ENCODE results near the gene ZBTB45.

Gene ZBTB45

DNA sequence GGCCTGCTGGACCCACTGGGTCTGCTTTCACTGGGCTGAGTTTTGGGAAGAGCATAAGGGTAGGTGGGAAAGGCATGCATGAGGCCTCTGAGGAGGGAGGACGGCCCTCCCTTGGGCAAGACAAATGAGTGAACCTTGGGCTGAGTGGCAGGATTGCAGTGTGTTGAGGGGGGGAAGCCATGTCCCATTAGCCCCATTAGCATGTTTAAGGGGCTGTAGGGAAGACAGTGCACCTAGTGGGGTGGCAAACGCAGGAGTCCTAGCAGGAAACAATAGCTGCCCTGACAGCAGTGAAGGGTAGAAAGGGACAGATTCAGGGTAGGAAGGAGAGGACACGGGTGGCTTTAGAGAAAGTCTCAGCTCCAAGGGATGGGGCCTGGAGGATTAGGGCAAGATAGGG is 3.1 kb upstream of the ZBTB45 start:
- H3K4me3 Mint-ChIP-seq: no peak overlapping the region
- H3K27me3 Mint-ChIP-seq: no peaks in the 10 kb centered on the region
- H3K9me3 Mint-ChIP-seq: no peaks in the 10 kb centered on the region
- H3K27ac Mint-ChIP-seq: peak overlapping the region; percentile 30
- H3K4me1 Mint-ChIP-seq: peaks cover 26% of the 10 kb centered on the region
- H3K36me3 Mint-ChIP-seq: no peaks in the 10 kb centered on the region

DNA sequence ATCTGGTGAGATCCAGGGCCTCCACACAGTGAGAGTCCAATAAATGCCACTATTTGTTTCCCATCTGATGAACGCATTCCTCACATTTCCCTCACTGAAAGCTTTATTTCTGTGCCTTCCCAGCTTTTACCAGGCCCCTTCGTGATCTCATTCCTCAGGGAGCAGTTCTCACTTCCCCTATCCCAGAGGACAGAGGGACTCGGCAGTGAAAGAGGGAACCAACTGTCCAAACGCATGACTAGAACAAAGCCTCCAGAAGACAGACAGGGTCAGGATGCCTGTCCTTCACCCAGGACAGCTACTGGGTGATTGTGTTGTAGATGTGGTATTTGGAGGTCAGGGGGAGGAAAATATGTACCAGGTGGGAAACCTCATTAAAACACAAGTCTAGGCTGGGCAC is 2.0 kb upstream of the ZBTB45 start:
- H3K27ac Mint-ChIP-seq: peak overlapping the region; percentile 47

DNA sequence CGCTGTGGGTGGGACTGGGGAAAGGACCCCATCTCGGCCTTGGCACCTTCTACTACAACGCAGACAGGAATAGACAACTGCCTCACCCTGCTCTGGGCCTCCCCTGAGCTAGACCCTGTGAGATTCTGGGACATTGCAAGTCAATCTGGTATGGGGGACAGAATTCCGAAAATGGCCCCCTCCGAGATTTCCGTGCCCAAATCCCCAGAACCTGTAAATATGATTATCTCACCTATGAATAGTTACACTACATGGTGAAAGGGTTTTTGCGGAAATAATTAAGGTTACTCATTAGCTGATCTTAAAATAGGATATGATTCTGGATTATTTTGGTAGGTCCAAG is 618 bp upstream of the ZBTB45 start:
- Mint-ChIP-seq H3K4me1 (peaks cover 41% of the 10 kb centered on the region), H3K4me3 (peak overlapping the region; percentile 99), H3K27ac (peak overlapping the region; percentile 98), H3K27me3 (no peaks in the 10 kb centered on the region), H3K9me3 (no peaks in the 10 kb centered on the region), H3K36me3 (peaks cover 6% of the 10 kb centered on the region)

More for the DNA sequence above, 2.0 kb upstream of the ZBTB45 start:
- H3K4me1 Mint-ChIP-seq: peaks cover 32% of the 10 kb centered on the region
- no peaks in the 10 kb centered on the region for H3K27me3 Mint-ChIP-seq
- H3K9me3 Mint-ChIP-seq: no peaks in the 10 kb centered on the region
- no peak overlapping the region for H3K4me3 Mint-ChIP-seq
- H3K36me3 Mint-ChIP-seq: no peaks in the 10 kb centered on the region

DNA sequence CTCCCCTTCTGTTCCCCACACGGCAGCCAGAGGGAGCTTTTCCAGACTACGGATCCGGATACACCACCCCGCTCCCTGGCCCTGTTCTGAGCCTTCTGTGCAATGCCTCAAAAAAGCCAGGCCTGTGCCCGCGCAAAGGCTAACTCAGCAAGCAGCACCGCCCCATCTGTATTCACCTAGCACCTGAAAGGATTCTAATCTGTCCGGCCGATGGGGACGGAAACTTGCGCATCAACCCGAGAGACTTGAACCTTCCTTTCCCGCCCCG is 589 bp downstream of the ZBTB45 start:
- H3K27ac Mint-ChIP-seq: peak overlapping the region; percentile 98
- H3K4me1 Mint-ChIP-seq: peaks cover 49% of the 10 kb centered on the region
- no peaks in the 10 kb centered on the region for H3K9me3 Mint-ChIP-seq
- H3K4me3 Mint-ChIP-seq: peak overlapping the region; percentile 99
- no peaks in the 10 kb centered on the region for H3K27me3 Mint-ChIP-seq
- peaks cover 6% of the 10 kb centered on the region for H3K36me3 Mint-ChIP-seq

DNA sequence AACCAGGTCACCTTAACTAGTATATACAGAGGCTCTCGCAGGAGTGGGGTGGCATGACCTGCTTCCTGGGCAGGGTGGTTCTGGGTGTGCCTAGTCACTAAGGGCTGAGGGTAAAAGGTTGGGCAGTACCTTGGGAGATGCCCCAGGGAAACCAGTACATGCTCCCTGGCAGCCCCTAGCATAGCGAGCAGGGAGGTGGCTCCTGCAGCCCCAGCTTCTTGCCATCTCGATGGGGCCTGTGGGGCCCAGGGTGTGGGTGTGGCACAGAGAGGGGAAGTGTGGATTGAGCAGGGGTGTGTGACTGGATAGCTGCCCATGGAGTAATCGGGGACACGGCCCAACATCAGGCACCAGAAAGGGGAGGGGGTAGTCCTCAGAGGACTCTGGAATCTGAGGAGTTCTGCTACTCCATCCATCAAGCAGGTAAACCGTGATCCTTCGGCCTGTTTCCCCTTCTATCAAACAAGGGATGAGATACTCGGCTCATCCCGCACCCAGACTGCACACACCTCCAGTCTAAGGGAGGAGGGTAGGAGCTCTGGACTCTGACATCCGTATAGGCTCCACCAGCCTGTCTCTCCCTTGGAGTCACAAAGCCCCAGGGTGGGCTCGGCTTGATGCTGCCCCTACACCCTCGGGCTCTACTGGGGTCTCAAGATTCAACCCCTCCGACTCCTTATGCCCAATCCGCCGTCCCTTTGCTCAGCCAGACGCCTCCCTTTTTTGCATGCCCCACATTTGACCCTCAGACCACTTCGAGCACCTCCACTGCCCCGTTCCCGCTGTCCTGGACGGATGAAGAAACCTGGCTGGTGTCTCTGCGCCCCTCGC is 1.1 kb downstream of the ZBTB45 start:
- Mint-ChIP-seq H3K36me3 (peaks cover 6% of the 10 kb centered on the region), H3K27ac (peak overlapping the region; percentile 98), H3K27me3 (no peaks in the 10 kb centered on the region), H3K9me3 (no peaks in the 10 kb centered on the region), H3K4me1 (peaks cover 54% of the 10 kb centered on the region), H3K4me3 (peak overlapping the region; percentile 99)

DNA sequence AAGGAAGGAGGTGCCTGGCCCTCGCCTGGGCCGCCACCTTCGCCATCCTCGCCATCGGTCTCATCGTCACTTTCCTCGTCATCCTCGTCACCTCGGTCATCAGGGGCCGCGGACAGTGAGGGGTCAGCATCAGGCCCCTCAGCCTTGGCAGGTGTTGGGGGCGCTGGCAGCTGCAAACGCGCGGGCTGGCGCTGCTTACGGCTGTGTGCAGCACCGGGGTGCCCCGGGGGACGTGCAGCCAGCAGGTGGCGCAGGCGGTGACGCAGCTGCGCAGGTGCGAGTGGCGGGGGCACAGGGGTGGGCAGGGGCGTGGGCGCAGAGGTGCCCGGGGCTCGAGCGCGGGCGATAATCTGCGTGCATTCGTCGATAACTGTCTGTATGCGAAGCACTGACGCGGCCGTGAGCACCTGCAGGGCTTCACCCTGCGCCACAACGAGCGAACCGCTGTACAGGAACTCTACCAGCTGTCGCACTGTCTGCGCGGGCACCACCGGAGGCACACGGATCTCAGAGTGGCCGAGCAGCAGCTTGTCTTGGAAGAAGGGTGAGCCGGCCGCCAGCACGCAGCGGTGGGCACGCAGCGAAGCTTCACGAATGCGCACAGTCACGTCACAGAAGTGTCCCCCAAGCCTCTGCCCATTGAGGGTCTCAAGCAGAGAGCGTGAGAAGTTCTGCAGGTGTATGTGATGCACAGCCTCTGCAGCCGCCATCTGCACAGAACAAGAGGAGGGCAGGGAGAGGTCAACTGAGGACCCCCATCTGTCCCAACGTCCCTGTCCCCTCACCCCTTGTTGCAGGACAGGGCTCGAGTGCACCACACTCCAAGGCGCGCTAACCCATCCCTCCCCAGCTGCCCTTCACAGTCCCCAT is 2.4 kb downstream of the ZBTB45 start:
- Mint-ChIP-seq H3K36me3 (peaks cover 6% of the 10 kb centered on the region), H3K27me3 (no peaks in the 10 kb centered on the region), H3K27ac (peak overlapping the region; percentile 35), H3K4me1 (peaks cover 54% of the 10 kb centered on the region), H3K9me3 (no peaks in the 10 kb centered on the region), H3K4me3 (no peak overlapping the region)

DNA sequence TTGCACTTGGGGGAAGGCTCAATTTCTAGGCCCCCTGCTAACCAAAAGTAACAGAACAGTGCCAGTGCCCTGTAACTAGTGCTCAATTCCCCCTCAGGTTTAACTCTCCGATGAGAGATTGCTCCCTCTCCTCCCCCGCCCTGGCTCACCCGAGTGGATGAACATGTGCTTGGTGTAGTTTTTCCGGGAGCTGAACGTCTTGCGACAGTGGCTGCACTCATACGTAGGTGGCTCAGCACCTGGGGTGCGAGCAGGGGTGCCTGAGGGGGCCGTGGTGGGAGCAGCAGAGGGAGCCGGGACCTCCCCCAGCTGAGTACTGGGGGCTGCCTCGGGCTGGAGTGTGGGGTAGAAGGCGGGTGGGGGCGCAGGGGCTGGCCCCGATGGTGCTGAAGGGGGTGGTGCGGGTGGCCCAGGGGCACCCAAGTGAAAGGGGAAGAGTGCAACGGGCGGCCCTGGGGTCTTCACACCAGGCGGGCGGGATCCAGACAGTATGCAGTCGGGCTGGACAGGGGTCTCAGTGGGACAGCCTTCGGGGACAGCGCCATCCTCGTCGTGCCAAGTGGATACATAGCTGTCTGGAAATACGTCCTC is 3.3 kb downstream of the ZBTB45 start:
- Mint-ChIP-seq H3K4me3 (peak overlapping the region; percentile 60), H3K27me3 (no peaks in the 10 kb centered on the region), H3K4me1 (peaks cover 54% of the 10 kb centered on the region), H3K36me3 (peaks cover 6% of the 10 kb centered on the region), H3K27ac (no peak overlapping the region), H3K9me3 (no peaks in the 10 kb centered on the region)

DNA sequence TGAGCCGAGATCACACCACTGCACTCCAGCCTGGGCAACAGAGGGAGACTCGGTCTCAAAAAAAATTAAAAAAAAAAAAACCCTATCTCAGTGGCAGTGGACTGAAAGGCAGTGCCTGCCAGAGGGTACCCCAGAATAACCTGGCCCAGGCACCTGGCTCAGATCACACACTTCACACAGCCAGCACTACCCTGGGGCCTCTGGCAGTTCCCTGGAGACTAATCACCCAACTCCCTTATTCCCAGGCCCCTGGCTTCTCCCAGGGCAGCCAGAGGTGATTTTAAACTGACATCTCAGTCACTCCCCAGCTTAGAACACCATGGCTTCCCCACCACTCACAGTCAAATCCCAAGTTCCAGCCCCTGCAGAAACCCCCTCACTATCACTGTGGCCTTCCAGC is 4.4 kb downstream of the ZBTB45 start:
- peak overlapping the region; percentile 55 for H3K27ac Mint-ChIP-seq
- H3K36me3 Mint-ChIP-seq: peaks cover 6% of the 10 kb centered on the region
- peaks cover 50% of the 10 kb centered on the region for H3K4me1 Mint-ChIP-seq

DNA sequence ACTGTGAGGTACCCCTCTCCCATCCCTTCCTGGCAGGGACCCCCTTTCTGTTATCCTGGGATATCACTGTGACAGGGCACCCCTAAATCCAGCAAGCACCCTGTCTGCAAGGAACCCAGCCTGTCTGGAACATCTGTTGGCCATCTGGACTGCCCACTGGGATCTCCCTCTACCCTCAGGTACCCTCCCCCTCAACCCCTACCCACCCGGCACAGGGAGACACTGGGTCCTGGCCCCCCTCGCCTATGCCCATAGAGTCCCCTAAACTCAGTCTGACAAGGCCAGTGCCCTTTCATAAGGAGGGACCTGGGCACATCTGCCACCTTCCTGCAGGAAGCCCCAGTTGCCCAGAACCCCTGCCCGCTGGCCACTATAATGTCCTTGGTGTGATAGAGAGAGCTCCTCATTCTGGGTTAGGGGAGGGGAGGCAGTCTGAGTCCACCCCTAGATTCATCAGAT is 5.0 kb downstream of the ZBTB45 start:
- peaks cover 6% of the 10 kb centered on the region for H3K36me3 Mint-ChIP-seq
- H3K4me1 Mint-ChIP-seq: peaks cover 44% of the 10 kb centered on the region
- peak overlapping the region; percentile 80 for H3K27ac Mint-ChIP-seq
- H3K4me3 Mint-ChIP-seq: peak overlapping the region; percentile 90
- no peaks in the 10 kb centered on the region for H3K27me3 Mint-ChIP-seq
- H3K9me3 Mint-ChIP-seq: no peaks in the 10 kb centered on the region

More for the DNA sequence above, 4.4 kb downstream of the ZBTB45 start:
- Mint-ChIP-seq H3K4me3 (peak overlapping the region; percentile 60), H3K9me3 (no peaks in the 10 kb centered on the region), H3K27me3 (no peaks in the 10 kb centered on the region)

DNA sequence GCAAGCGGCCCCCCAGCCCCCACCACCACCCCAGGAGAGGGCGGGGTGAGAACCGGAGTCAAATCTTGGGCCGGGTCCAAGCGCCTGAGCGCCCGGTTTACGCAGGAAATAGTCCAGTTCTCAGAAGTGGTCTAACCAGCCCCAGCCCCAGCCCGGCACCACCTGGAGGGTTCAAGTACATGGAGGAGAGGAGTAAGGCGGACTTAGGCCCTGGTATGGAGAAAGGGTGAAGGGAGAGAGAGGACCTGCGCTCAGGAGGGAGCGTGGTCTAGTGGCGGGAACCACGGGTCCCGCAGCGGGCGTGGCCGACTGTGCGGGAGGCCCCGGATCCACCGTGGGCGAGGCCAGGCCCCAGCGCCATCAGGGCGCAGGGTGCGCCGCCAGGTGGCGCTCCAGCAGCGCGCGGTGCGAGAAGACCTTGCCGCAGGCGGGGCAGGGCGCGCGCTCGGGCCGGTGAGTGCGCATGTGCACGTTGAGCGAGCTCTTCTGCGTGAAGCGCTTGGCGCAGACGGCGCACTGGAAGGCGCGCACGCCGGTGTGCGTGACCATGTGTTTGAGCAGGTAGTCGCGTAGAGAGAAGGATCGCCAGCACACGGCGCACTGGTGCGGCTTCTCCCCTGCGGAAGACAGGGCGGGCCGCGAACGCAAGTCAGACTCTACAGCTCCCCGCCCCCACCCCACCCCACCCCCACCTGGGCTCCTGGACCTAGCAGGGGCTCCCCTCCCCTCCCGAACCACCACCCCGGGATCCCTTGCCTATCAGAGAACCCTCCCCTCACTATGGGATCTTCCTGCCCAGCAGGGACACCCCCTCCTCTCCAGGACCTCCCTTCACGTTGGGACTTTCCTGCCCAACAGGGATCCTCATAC is 5.7 kb downstream of the ZBTB45 start:
- peak overlapping the region; percentile 90 for H3K4me3 Mint-ChIP-seq
- no peaks in the 10 kb centered on the region for H3K9me3 Mint-ChIP-seq
- peaks cover 6% of the 10 kb centered on the region for H3K36me3 Mint-ChIP-seq
- peaks cover 40% of the 10 kb centered on the region for H3K4me1 Mint-ChIP-seq
- H3K27ac Mint-ChIP-seq: peak overlapping the region; percentile 95
- no peaks in the 10 kb centered on the region for H3K27me3 Mint-ChIP-seq

DNA sequence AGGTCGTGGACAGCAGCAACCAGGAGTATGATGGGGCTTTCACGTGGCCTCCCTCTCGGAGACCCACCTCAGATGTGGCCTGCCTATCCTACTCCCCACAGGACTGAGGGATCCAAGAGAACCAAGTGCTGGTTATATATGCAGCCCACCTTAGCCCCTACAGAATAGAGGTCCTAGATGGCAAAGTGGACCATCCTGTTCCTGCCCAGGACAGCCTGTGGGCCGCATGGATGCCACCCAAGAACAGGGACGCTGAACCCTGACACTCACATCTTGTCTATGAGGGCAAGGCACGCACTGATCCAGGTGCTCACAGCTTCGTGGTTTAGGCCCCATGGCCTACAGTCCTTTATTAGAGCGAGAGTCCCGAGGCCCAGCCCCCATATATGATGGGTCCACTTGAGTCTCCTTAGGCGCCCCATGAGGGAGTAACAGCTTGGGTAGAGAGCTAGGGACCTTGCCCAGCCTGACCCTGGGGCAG is 6.4 kb downstream of the ZBTB45 start:
- H3K27me3 Mint-ChIP-seq: no peaks in the 10 kb centered on the region
- peak overlapping the region; percentile 59 for H3K4me3 Mint-ChIP-seq
- no peak overlapping the region for H3K27ac Mint-ChIP-seq
- H3K9me3 Mint-ChIP-seq: no peaks in the 10 kb centered on the region
- peaks cover 34% of the 10 kb centered on the region for H3K4me1 Mint-ChIP-seq
- peaks cover 6% of the 10 kb centered on the region for H3K36me3 Mint-ChIP-seq

DNA sequence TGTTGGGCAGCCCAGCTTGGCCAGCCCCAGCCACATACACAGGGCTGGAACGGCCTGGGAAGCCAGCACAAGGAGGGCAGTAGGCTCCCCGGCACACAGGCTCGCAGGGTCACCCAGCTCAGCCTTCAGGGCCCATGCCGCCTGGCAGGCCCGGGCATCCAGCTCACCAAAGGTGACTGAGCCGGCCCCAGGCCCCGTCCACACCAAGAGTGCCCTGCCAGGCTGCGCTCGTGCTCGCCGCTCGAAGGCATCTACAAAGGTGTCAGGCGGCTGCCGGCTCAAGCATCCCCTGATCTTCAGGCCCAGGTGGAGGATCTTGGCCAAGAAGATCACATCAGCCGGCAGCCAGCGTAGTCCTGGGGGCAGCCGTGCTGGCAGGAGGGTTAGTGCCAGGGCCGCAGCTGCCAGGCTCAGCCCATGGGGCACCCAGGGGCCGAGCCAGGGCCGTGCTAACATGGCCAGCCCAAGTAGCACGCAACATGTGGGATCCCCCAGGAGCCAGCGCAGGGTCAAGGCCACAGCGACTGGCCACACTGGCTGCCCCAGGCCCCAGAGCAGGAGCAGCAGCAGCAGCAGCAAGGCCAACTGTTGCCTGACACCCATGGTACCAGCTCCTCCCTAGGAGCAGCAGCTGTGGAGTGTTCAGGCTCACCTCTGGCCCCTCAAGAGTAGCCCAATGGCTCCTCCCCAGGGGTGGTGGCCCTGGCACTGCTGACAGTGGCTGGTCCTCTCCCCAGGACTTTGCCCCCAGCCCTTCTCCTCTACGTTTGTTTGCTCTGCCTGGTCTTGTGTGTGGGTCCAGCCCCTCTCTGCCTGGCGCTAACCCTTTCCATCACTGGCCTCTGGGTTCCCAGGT is 8.0 kb downstream of the ZBTB45 start, which contains the start of gene SLC27A5:
TSS of gene SLC27A5 (minus strand) at position 640 of the 856 bp plus-strand sequence. CDS start at position 603, 37 bp downstream.
- Mint-ChIP-seq H3K27ac (no peak within 1 kb of the TSS), H3K27me3 (no peaks in the 10 kb centered on the region), H3K4me3 (no peak within 1 kb of the TSS), H3K9me3 (no peaks in the 10 kb centered on the region), H3K4me1 (peaks cover 23% of the 10 kb centered on the region), H3K36me3 (peaks cover 9% of the 10 kb centered on the region)

DNA sequence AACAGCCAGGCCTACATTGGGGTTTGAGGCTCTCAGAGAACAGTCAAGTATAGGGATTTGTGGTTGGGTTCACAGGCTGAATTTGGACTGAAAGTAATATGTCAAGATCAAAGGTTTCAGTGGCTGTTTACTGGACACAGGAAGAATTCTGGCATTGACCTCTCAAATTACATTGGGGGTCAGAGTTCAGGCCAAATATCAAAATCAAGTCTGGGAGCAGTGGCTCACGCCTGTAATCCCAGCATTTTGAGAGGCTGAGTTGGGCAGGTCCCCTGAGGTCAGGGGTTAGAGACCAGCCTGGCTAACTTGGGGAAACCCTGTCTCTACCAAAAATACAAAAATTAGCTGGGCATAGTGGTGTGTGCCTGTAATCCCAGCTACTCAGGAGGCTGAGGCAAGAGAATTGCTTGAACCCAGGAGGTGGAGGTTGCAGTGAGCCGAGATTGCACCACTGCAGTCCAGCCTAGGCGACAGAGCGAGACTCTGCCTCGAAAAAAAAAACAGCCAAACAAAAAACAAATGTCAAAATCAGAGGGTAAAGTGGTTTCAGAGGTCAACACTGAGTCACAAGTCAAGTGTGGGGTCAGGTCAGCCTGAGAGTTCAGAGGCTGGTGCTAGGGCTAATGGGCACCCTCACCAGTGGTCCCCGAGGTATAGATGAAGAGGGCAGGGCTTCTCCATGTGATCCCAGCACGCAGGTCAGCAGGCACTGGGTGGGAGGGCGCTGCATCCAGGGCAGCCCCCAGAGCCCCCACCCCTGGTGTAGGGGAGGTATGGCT is 9.3 kb downstream of the ZBTB45 start:
- Mint-ChIP-seq H3K27ac (no peak overlapping the region), H3K36me3 (peaks cover 5% of the 10 kb centered on the region), H3K4me1 (peaks cover 14% of the 10 kb centered on the region), H3K27me3 (no peaks in the 10 kb centered on the region), H3K9me3 (no peaks in the 10 kb centered on the region), H3K4me3 (no peak overlapping the region)

DNA sequence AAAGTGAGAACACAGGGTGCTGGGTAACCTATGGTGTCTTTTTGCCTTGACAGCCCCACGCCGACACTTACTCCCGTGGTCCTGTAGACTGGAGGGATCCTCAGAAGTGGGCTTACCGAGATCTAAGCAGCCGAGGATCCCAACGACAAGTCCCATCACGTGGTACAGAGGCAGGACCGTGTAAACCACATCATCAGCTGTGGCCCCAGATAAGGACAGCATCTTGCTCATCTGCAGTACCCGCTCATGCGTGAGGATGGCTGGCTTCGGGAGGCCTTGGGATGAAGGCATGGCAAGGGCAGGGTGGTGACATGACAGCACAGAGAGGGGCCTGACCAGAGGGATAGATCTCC is 9.9 kb downstream of the ZBTB45 start:
- H3K36me3 Mint-ChIP-seq: peaks cover 5% of the 10 kb centered on the region
- peaks cover 11% of the 10 kb centered on the region for H3K4me1 Mint-ChIP-seq
- no peaks in the 10 kb centered on the region for H3K27me3 Mint-ChIP-seq
- H3K4me3 Mint-ChIP-seq: no peak overlapping the region
- no peaks in the 10 kb centered on the region for H3K9me3 Mint-ChIP-seq
- H3K27ac Mint-ChIP-seq: no peak overlapping the region

Measured in activated naive CD4-positive, alpha-beta T cell treated with anti-CD3 and anti-CD28 coated beads, Interleukin-2, amount 50 U/mL, for 24 hours (primary cell).